H1 (cell line): ENCODE measurements around the gene SHMT2. TPM values are rescaled to one million over a fixed set of nuclear protein-coding genes. Genes with fewer than 3 reads are reported as not detected.

Source experiments
- CTCF ChIA-PET: fragments of 300-600 bp; sonication (Branson Sonifier 250); formaldehyde crosslinking; loops from one replicate; lab custom pipeline; 2021; ENCODE audit not compliant: partially characterized antibody; lab: Charles Lee
- POLR2A ChIA-PET: fragments of 300-600 bp; sonication (Branson Sonifier 250); formaldehyde crosslinking; loops from one replicate; lab custom pipeline; 2021; ENCODE audit warnings: inconsistent platforms; ENCODE audit not compliant: partially characterized antibody; lab: Charles Lee
- DNase-seq, 2 experiments: peaks; one replicate each; pipeline versions ENCODE4 v3.0.0 to v3.0.0-alpha.2; 2010 to 2022; ENCODE audit warnings: low spot score in 2 of 2, low read depth in 1 of 2, mixed read lengths in 1 of 2
- FAIRE-seq: peaks from 2 replicates; lab custom pipeline; 2011; peaks lifted over from hg19 to GRCh38; lab: Jason Lieb, UNC
- H2AFZ ChIP-seq: 2 replicates; pipeline ENCODE4 v1.8.1; 2012; ENCODE audit warnings: low read length, inconsistent platforms
- H2AK5ac ChIP-seq: 2 replicates; pipeline ENCODE4 v1.6.1; 2013; ENCODE audit warnings: low read depth, low read length
- H2BK120ac ChIP-seq: replicated peaks from 2 replicates; pipeline ENCODE3; 2013; ENCODE audit warnings: low read depth, low read length, inconsistent platforms
- H2BK12ac ChIP-seq: 2 replicates; pipeline ENCODE4 v1.6.1; 2013; ENCODE audit warnings: low read depth, low read length
- H2BK15ac ChIP-seq: 2 replicates; pipeline ENCODE4 v1.6.1; 2013; ENCODE audit warnings: low read length
- H2BK20ac ChIP-seq: 2 replicates; pipeline ENCODE4 v1.6.1; 2013; ENCODE audit warnings: low read length
- H2BK5ac ChIP-seq: 2 replicates; pipeline ENCODE4 v1.6.1; 2013; ENCODE audit warnings: low read depth, low read length
- H3K14ac ChIP-seq: 2 replicates; pipeline ENCODE4 v1.6.1; 2013; ENCODE audit warnings: inconsistent platforms; ENCODE audit not compliant: insufficient read length
- H3K18ac ChIP-seq: 2 replicates; pipeline ENCODE4 v1.6.1; 2013; ENCODE audit warnings: low read length; ENCODE audit errors: extremely low read depth
- H3K23ac ChIP-seq: 2 replicates; pipeline ENCODE4 v1.6.1; 2013; ENCODE audit warnings: inconsistent platforms; ENCODE audit not compliant: insufficient read length
- H3K23me2 ChIP-seq: 2 replicates; pipeline ENCODE4 v1.6.1; 2013; ENCODE audit warnings: low read depth, low read length
- H3K27ac ChIP-seq: 2 replicates; pipeline ENCODE4 v1.6.1; 2011; ENCODE audit warnings: low read depth, low read length, inconsistent platforms
- H3K27me3 ChIP-seq, 4 experiments: replicated peaks in 1 of 4; 1 replicate in 1 of 4; 2 replicates in 3 of 4; pipeline versions ENCODE4 v1.6.1 to v1.8.1; 2011 to 2013; ENCODE audit warnings: low read length in 3 of 4, mild to moderate bottlenecking in 3 of 4, inconsistent platforms in 2 of 4, mixed read lengths in 2 of 4, moderate library complexity in 1 of 4; ENCODE audit not compliant: control insufficient read depth in 3 of 4, insufficient read depth in 3 of 4; ENCODE audit errors: extremely low read depth in 1 of 4
- H3K36me3 ChIP-seq, 4 experiments: 2 replicates each; pipeline versions ENCODE4 v1.6.1 to v1.8.1; 2011 to 2013; ENCODE audit warnings: mild to moderate bottlenecking in 4 of 4, low read length in 3 of 4, moderate library complexity in 2 of 4, control low read depth in 1 of 4, inconsistent platforms in 1 of 4; ENCODE audit not compliant: insufficient read depth in 4 of 4, control insufficient read depth in 2 of 4
- H3K4ac ChIP-seq: replicated peaks from 2 replicates; pipeline ENCODE3; 2013; ENCODE audit warnings: low read length, low read depth, mixed read lengths, inconsistent platforms; ENCODE audit not compliant: insufficient read length
- H3K4me1 ChIP-seq, 4 experiments: replicated peaks in 1 of 4; 1 replicate in 1 of 4; 2 replicates in 3 of 4; pipeline versions ENCODE4 v1.6.1 to v1.8.1; 2011 to 2013; ENCODE audit warnings: low read length in 3 of 4, inconsistent platforms in 2 of 4, mixed read lengths in 1 of 4; ENCODE audit not compliant: insufficient read depth in 4 of 4, control insufficient read depth in 3 of 4
- H3K4me2 ChIP-seq, 2 experiments: 2 replicates each; pipeline versions ENCODE4 v1.6.1 to v1.8.1; 2011 to 2013; ENCODE audit warnings: low read depth in 2 of 2, low read length in 2 of 2, control low read depth in 1 of 2, inconsistent platforms in 1 of 2, mild to moderate bottlenecking in 1 of 2; ENCODE audit not compliant: insufficient read depth in 1 of 2
- H3K4me3 ChIP-seq, 4 experiments: fragments of 200-600, 300-600 bp in 1 of 4; sonication (generic), shearing (Covaris generic), sonication (Bioruptor Twin) in 1 of 4; 2 replicates each; pipeline versions ENCODE4 v1.5.1 to v1.8.1; 2011 to 2016; ENCODE audit warnings: low read length in 4 of 4, low read depth in 3 of 4, control low read depth in 2 of 4, inconsistent platforms in 2 of 4, mild to moderate bottlenecking in 2 of 4, mixed read lengths in 1 of 4, moderate library complexity in 1 of 4; ENCODE audit not compliant: insufficient read depth in 2 of 4; ENCODE audit errors: extremely low read depth in 1 of 4
- H3K56ac ChIP-seq: replicated peaks from 2 replicates; pipeline ENCODE3; 2013; ENCODE audit warnings: low read depth, mild to moderate bottlenecking, mixed read lengths, low read length, inconsistent platforms; ENCODE audit not compliant: insufficient read length
- H3K79me1 ChIP-seq: 2 replicates; pipeline ENCODE4 v1.6.1; 2013; ENCODE audit warnings: low read depth, low read length, control low read depth
- H3K79me2 ChIP-seq, 2 experiments: 2 replicates each; pipeline versions ENCODE4 v1.6.1 to v1.8.1; 2012 to 2013; ENCODE audit warnings: low read length in 2 of 2, mild to moderate bottlenecking in 2 of 2, inconsistent platforms in 1 of 2; ENCODE audit not compliant: insufficient read depth in 2 of 2, control insufficient read depth in 1 of 2
- H3K9ac ChIP-seq, 4 experiments: replicated peaks in 1 of 4; 1 replicate in 1 of 4; 2 replicates in 3 of 4; pipeline versions ENCODE4 v1.6.1 to v1.8.1; 2011 to 2013; ENCODE audit warnings: low read depth in 3 of 4, low read length in 3 of 4, control low read depth in 2 of 4, mild to moderate bottlenecking in 2 of 4, moderate library complexity in 2 of 4, inconsistent platforms in 1 of 4; ENCODE audit errors: extremely low read depth in 1 of 4
- H3K9me3 ChIP-seq, 2 experiments: 2 replicates each; pipeline versions ENCODE4 v1.6.1 to v1.8.1; 2012 to 2013; ENCODE audit warnings: mild to moderate bottlenecking in 2 of 2, moderate library complexity in 2 of 2, control low read depth in 1 of 2, inconsistent platforms in 1 of 2, low read depth in 1 of 2, low read length in 1 of 2, mixed read lengths in 1 of 2; ENCODE audit not compliant: insufficient read depth in 2 of 2
- H4K20me1 ChIP-seq, 2 experiments: replicated peaks in 1 of 2; 2 replicates each; pipeline versions ENCODE3 to v1.8.1; 2011 to 2013; ENCODE audit warnings: inconsistent platforms in 2 of 2, low read length in 2 of 2, mild to moderate bottlenecking in 1 of 2; ENCODE audit not compliant: insufficient read depth in 2 of 2, control insufficient read depth in 1 of 2
- H4K5ac ChIP-seq: 2 replicates; pipeline ENCODE4 v1.6.1; 2013; ENCODE audit warnings: low read length, low read depth, mixed read lengths, inconsistent platforms; ENCODE audit not compliant: insufficient read length
- H4K8ac ChIP-seq: 2 replicates; pipeline ENCODE4 v1.8.0; 2013; ENCODE audit warnings: mild to moderate bottlenecking, moderate library complexity, low read length, inconsistent platforms; ENCODE audit not compliant: insufficient read depth; ENCODE audit errors: extremely low read depth
- H4K91ac ChIP-seq: replicated peaks from 2 replicates; pipeline ENCODE3; 2013; ENCODE audit warnings: low read length, mixed read lengths, inconsistent platforms; ENCODE audit not compliant: insufficient read length
- POLR2AphosphoS5 ChIP-seq: IDR thresholded peaks from 2 replicates; pipeline ENCODE4 v1.6.1; 2011; ENCODE audit warnings: low read depth, low read length
- WGBS, 2 experiments: shearing (Covaris generic) in 1 of 2; methylation state at CpG; one replicate each; pipeline versions ENCODE4 v1.1.6 to v1.1.7; 2013 to 2015; ENCODE audit warnings: low lambda C conversion rate in 2 of 2, mixed read lengths in 2 of 2, inconsistent platforms in 1 of 2, low coverage in 1 of 2, missing lambda C conversion rate in 1 of 2; ENCODE audit not compliant: insufficient replicate concordance in 2 of 2, insufficient coverage in 1 of 2, insufficient read length in 1 of 2; ENCODE audit errors: extremely low coverage in 1 of 2, missing lambda C conversion rate in 1 of 2; 5-methylcytosine and 5-hydroxymethylcytosine counted together
- polyA plus RNA-seq, 7 experiments: library from polyadenylated mRNA; depleted of rRNA in 3 of 7; stranded (reverse) in 5 of 7; unstranded in 2 of 7; fragments of >200 nt in 5 of 7; fragments of 200-250 nt in 2 of 7; gene quantifications; 1 replicate in 5 of 7; 2 replicates in 1 of 7; 4 replicates in 1 of 7; pipeline versions ENCODE4 v1.2.1 to v1.2.3, GENCODE V29; 2011 to 2013; ENCODE audit warnings: missing spikeins in 2 of 7, mixed read lengths in 2 of 7
- total RNA-seq: library from RNA; stranded (reverse); fragmentation: NEBNext Ultra II Directional; extraction: Animal tissue kit (Norgen Biotek cat#: 25700); gene quantifications from 2 replicates; pipeline ENCODE4 v1.2.1, GENCODE V29; 2021

SHMT2 gene
- total and polyA plus RNA-seq, 2 of the 8 experiments (the other 6 are each of a cell fraction or from before 2014, with no cell fraction given): 274 to 520 TPM

GRCh38 chr12:57209916-57210315 lies 19.6 kb upstream of the SHMT2 start:
- no peak overlapping the region for H2BK5ac ChIP-seq
- no peaks in the 10 kb centered on the region for H3K79me2 ChIP-seq
- CTCF ChIA-PET: interaction anchor here (0.6 to 6.6 kb wide), 4 partner anchors 27 to 245 kb away, joined by 3 to 78 read pairs (median 8); partner anchors contain the start of gene INHBE
- no peak overlapping the region for H3K4me2 ChIP-seq
- H4K91ac ChIP-seq: no peak overlapping the region
- no peak overlapping the region for H2BK15ac ChIP-seq
- no peak for TF ChIP-seq POLR2AphosphoS5
- peaks cover 21 to 56% (median 42%) of the 10 kb centered on the region in 4 experiments for H3K36me3 ChIP-seq
- H4K5ac ChIP-seq: no peak overlapping the region
- H4K8ac ChIP-seq: no peak overlapping the region
- FAIRE-seq (no peak), DNase-seq (no peak)
- no peak overlapping the region for H3K18ac ChIP-seq
- H3K79me1 ChIP-seq: no peaks in the 10 kb centered on the region
- H4K20me1 ChIP-seq: peaks cover 7 to 15% of the 10 kb centered on the region in 2 experiments
- no peak overlapping the region for H3K56ac ChIP-seq
- 97% methylated on average over 8 of the region's 8 CpGs; no CpG with 5 or more reads in 1 of the 2 experiments for WGBS, 2 experiments
- no peak overlapping the region for H3K23ac ChIP-seq
- peaks cover 7 to 16% (median 12%) of the 10 kb centered on the region in 4 experiments for H3K4me1 ChIP-seq
- H2AK5ac ChIP-seq: no peak overlapping the region
- no peak overlapping the region for H3K9ac ChIP-seq
- no peak overlapping the region for H3K4ac ChIP-seq
- H3K27ac ChIP-seq: no peak overlapping the region; the same call in 1 of the 2 replicates
- H2AFZ ChIP-seq: no peak overlapping the region
- H3K27me3 ChIP-seq: peaks cover 5 to 13% (median 11%) of the 10 kb centered on the region in 4 experiments
- H2BK20ac ChIP-seq: no peak overlapping the region
- H2BK120ac ChIP-seq: no peak overlapping the region
- no peaks in the 10 kb centered on the region for H3K9me3 ChIP-seq
- no peaks in the 10 kb centered on the region for H3K23me2 ChIP-seq
- H3K14ac ChIP-seq: no peak overlapping the region
- H2BK12ac ChIP-seq: no peak overlapping the region
- H3K4me3 ChIP-seq: no peak overlapping the region
- POLR2A ChIA-PET: interaction anchor here (1.0 to 7.0 kb wide), 5 partner anchors 11 to 29 kb away, joined by 4 to 53 read pairs (median 20); partner anchors contain the start of gene SHMT2
